HG03469 (cell line): Measurements from ENCODE around the gene DDX50.
"Not testable (repeated sequence)": the region's sequence is repeated elsewhere in the genome, so short reads cannot be mapped to it uniquely, and the experiment has no call there.

ENCODE experiments used
- ATAC-seq: cut with Tn5 transposase; IDR thresholded peaks from one replicate; pipeline ENCODE4 v1.9.1; 2021; ENCODE audit warnings: mild to moderate bottlenecking, moderate library complexity, moderate number of reproducible peaks; ENCODE audit not compliant: unreplicated experiment

Gene DDX50

DNA sequence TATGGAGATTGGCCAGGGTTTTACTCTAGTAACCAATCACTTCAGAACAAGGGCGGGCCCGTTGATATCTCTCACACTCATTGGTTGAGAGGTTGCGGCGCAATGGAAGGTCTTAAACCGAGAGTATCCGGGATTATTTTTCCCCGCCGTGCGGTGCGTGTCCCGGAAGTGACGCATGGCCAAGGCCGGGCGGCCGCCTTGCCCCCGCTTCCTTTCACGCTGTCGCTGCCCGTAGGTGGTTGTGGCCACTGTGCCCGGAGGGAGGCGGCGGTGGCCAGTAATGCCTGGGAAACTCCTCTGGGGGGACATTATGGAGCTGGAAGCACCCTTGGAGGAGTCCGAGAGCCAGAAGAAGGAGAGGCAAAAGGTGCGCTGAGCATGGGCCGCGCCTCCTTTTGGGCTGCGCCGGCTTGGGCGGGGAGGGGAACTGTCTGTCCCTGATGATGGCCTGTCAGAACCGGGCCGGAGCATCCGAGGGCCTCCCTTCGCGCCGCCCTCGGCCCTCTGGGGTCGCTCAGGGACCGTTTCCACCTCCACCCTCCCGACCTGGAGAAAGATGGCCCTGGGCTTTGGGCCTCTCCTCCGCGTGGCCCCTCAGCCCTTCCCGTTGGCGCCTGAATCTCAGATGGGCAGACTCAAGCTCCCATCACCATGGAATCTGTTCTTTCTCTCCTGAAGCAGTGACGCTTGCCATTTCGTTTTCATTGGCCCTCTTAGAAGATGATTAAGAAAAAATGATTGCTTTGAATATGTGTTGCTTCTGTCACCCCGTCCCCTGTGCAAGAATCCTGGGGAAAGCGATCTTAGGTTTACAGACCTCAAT, at the start of gene DDX50:
DDX50 (plus strand) TSS at position 211 of the 823 bp plus-strand sequence; CDS start at position 281, 70 bp downstream.
- peak; percentile 95 for ATAC-seq

- ATAC-seq = no peak
Measured at GRCh38 chr10:68856352-68856751, 44.8 kb upstream of the DDX50 start.

DNA sequence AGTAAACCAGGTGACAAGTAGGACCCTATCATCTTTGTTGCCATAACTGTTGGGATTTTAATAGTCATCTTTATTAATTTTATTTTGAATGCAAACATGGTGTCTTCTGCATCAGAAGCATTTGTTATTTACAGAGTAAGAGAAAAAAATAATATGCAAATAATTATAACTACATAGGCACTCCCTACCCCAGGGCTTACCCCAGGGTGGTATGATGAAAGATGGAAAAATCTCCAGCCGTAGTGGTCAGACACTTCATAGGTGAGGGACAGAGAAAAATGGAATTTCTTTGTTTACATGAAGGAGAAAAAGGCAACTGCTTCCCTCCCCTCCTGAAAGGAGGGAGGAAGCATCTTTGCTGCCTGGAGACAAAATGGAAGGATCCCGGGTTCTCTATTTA, 44.1 kb upstream of the DDX50 start:
- ATAC-seq = no peak

GRCh38 chr10:68861253-68861652, 39.9 kb upstream of the DDX50 start:
- ATAC-seq = no peak

- ATAC-seq = no peak
Measured at GRCh38 chr10:68864611-68865010, 36.5 kb upstream of the DDX50 start.

- ATAC-seq = not testable (repeated sequence)
Measured at GRCh38 chr10:68868173-68868572, 32.9 kb upstream of the DDX50 start.

DNA sequence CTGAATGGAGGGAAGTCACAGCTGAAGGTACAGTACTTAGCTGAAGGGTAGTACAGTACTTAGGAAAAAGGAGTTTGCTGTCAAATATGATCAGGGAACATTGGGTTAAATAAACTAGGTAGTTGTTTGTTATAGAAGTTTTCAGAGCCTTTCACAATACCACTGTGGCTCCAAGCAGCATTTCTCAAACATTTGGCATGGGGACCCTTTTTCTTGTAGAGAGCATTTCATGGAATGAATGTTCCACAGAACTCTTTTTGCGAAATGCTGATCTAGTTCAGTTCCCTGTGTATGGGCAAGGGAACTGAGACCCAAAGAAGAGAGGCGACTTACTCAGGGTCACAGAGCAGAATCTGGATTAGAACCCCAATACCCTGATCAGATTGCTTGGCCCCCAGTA, 31.5 kb upstream of the DDX50 start:
- no peak for ATAC-seq

GRCh38 chr10:68870061-68870460, 31.1 kb upstream of the DDX50 start:
- no peak for ATAC-seq

DNA sequence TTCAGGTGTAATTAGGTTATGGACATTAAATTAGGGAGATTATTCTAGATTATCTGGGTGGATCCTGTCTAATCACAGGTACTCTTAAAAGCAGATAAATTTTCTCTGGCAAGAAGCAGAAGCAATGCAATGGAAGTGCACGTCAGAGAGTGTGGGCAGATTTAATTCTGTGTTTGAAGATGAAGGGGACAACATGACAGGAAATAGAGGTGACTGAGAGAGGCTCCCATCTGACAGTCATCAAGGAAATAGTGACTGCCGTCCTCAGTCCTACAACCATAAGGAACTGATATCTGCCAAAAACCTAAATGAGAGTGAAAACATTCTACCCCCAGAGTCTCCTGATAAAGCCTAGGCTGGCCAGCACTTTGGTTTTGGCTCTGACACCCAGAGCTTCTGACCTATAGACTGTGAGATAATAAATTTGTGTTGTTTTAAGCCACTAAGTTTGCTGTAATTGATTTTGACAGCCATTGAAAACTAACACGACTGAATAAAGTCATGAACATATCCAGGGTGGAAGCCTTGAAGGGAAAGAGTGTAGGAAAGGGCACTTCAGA, 30.5 kb upstream of the DDX50 start:
- ATAC-seq = no peak

DNA sequence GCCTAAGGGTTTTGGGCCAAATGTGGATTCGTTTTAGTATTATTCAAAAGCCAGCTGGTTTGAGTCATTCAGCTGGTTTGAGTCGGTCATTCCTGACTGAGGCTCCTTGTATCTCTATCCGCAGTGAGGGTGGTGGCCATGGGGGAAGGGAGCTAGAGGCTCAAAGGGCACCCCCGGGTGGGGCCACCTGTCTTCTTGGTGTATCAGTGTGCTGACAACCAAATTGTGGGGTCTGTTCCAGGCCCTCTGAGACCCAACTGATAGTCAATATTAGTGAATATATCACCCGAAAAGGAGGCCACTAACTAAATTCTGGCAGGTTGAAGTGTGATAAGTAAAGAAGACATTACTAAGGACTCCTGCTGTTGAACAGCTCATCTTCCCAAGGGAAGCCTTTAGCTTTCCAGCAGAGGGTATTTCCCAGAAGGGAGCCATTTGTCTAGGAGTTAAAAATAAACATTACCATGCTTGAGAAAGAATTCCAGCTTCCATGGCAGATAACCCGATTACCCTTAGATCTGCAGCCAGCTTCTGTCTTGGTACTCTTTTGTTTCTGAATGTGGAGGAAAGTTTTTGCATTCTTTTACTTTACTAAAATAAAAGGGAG, 29.9 kb upstream of the DDX50 start:
- no peak for ATAC-seq

- no peak for ATAC-seq
Measured at GRCh38 chr10:68871731-68872342, 29.3 kb upstream of the DDX50 start.

- ATAC-seq = no peak
Measured at GRCh38 chr10:68876246-68877138, 24.6 kb upstream of the DDX50 start.

DNA sequence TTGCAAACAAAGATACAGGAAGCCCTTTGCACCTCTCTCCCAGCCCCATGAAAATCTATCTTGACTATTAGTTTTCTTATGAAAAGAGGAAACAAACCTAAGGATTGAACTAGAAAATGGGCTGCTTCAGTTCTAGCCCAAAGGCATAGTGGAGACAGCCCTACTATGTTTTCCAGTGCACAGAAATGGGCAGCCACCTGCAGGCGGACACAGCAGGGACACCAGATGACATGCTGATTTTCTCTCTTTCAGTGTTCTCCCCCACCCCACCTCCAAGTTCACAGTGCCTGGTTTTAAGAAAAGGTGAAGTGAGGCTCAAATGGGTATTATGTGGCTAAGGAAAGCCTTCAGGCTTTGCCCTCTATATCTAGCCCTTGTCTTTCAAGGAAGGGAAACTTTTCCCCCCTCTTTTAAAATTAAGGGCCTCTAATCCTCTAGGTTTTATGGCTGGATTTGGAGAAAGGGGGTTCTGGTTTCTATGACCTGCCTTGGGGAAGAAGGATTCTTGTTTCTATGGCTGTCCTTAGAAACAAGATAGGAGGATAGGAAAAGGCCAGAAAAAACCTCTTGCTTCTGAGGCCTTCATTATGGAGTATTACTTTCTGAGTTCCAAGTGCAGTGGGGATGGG, 23.5 kb upstream of the DDX50 start:
- no peak for ATAC-seq

DNA sequence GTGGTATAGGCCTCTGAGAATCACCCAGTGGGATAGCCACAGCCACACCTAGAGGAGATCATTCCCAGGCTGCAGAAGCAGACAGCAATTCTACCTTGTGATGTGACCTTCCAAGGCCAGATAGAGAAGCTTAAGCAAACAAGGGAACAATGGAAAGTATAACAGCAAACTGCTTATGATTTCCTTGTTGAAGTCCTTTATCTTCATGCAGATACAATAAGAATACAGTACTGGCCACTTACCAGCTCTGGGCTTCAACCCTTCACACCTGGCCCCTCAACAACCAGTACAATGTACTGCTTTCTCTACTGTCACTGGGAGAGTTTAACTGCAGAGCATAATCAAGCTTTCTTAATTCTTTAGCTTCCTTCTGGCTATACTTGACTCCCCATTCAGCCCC, 22.6 kb upstream of the DDX50 start:
- no peak for ATAC-seq

GRCh38 chr10:68879628-68880027, 21.5 kb upstream of the DDX50 start:
- no peak for ATAC-seq

DNA sequence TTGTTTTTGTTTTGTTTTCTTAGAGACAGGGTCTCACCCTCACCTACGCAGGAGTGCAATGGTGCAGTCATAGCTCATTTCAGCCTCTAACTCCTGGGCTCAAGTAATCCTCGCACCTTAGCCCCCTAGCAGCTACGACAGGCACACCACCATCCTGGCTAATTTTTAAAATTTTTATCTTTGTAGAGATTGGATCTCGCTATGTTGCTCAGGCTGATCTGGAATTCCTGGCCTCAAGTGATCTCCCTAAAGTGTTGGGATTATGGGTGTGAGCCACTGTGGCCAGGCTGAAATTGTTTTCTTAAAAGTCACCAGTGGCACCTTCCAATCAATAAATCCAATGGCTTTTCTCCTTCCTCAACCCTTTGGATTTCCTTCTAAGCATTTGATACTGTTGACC, 20.9 kb upstream of the DDX50 start:
- no peak for ATAC-seq

- no peak for ATAC-seq
Measured at GRCh38 chr10:68895041-68895440, 6.1 kb upstream of the DDX50 start.

- ATAC-seq = no peak
Measured at GRCh38 chr10:68897336-68897741, 3.8 kb upstream of the DDX50 start.

- no peak for ATAC-seq
Measured at GRCh38 chr10:68899186-68899745, 1.8 kb upstream of the DDX50 start.
